Lung (tissue), 12 donors: Measurements from ENCODE around the gene RARA. TPM values are rescaled to one million over a fixed set of nuclear protein-coding genes. Genes with fewer than 3 reads are reported as not detected.

Source experiments
- ATAC-seq: fragments of 200-7000 bp; cut with Tn5 transposase; one replicate; pipeline ENCODE4 v1.9.1; 2020; ENCODE audit warnings: moderate number of reproducible peaks; ENCODE audit not compliant: insufficient read depth, low FRiP score
- DNase-seq, 3 donors: peaks; one replicate each; pipeline ENCODE4 v3.0.0-alpha.2; 2013 to 2017
- H3K27ac ChIP-seq, 2 donors: one replicate each; pipeline ENCODE4 v1.5.1; 2013; ENCODE audit warnings: mild to moderate bottlenecking in 2 of 2, moderate library complexity in 2 of 2, control low read depth in 1 of 2, inconsistent platforms in 1 of 2, low read depth in 1 of 2, low read length in 1 of 2
- H3K27me3 ChIP-seq, 3 donors: one replicate each; pipeline ENCODE4 v1.5.1; 2013; ENCODE audit warnings: low read length in 2 of 3; ENCODE audit not compliant: control insufficient read depth in 3 of 3, insufficient read depth in 3 of 3
- H3K36me3 ChIP-seq, 4 donors: one replicate each; pipeline ENCODE4 v1.5.1; 2013; ENCODE audit warnings: low read length in 4 of 4, mild to moderate bottlenecking in 1 of 4, moderate library complexity in 1 of 4; ENCODE audit not compliant: control insufficient read depth in 4 of 4, insufficient read depth in 4 of 4
- H3K4me1 ChIP-seq, 5 donors: one replicate each; pipeline ENCODE4 v1.5.1; 2013; ENCODE audit warnings: low read length in 5 of 5, mild to moderate bottlenecking in 2 of 5, moderate library complexity in 1 of 5; ENCODE audit not compliant: control insufficient read depth in 5 of 5, insufficient read depth in 5 of 5
- H3K4me3 ChIP-seq: one replicate; pipeline ENCODE4 v1.5.1; 2013; ENCODE audit warnings: mild to moderate bottlenecking, control low read depth, moderate library complexity
- H3K9ac ChIP-seq, 2 donors: one replicate each; pipeline ENCODE4 v1.5.1; 2013; ENCODE audit warnings: low read length in 2 of 2, control low read depth in 1 of 2; ENCODE audit not compliant: insufficient read depth in 1 of 2
- H3K9me3 ChIP-seq, 4 donors: one replicate each; pipeline ENCODE4 v1.5.1; 2013; ENCODE audit warnings: low read length in 3 of 4, mild to moderate bottlenecking in 1 of 4, moderate library complexity in 1 of 4; ENCODE audit not compliant: control insufficient read depth in 4 of 4, insufficient read depth in 3 of 4
- CTCF ChIP-seq: IDR thresholded peaks from 2 replicates; pipeline ENCODE4 v1.5.1; 2012; ENCODE audit warnings: mild to moderate bottlenecking; ENCODE audit errors: control extremely low read depth, extremely low read depth
- WGBS, 2 donors: extraction: QIAGEN DNeasy Blood & Tissue Kit; methylation state at CpG; one replicate each; pipeline ENCODE4 v1.1.7; 2013; 5-methylcytosine and 5-hydroxymethylcytosine counted together
- polyA plus RNA-seq, 2 donors: library from polyadenylated mRNA; stranded (reverse); fragments of 200-250 nt; gene quantifications; one replicate each; pipeline ENCODE4 v1.2.1, GENCODE V29; 2013
- total RNA-seq, 2 donors: library from RNA; depleted of rRNA in 1 of 2; stranded (reverse); fragments of >200 nt in 1 of 2; gene quantifications; one replicate each; pipeline ENCODE4 v1.2.1, GENCODE V29; 2014 to 2021
- donor health status: control.
- donor health status: control.
- donor health status: Bipolar disorder and iron deficiency.
- donor health status: healthy.
- donor health status: DM: yes; HTN: yes; CAD: no.

Gene RARA
- total and polyA plus RNA-seq, 4 donors: 36.4 to 75.3 (median 50.8) TPM

- 94 to 95% methylated on average over 21 of the region's 21 CpGs for WGBS, 2 donors
- H3K27ac ChIP-seq: no peak overlapping the region
- H3K9me3 ChIP-seq: no peaks in the 10 kb centered on the region
- DNase-seq: no peak
- H3K9ac ChIP-seq: no peak overlapping the region
- no peaks in the 10 kb centered on the region for H3K27me3 ChIP-seq
- H3K4me3 ChIP-seq: no peak overlapping the region
- H3K4me1 ChIP-seq: no peaks in the 10 kb centered on the region
- TF ChIP-seq CTCF: no peak
- ATAC-seq: no peak
- H3K36me3 ChIP-seq: peaks cover 24 to 40% (median 34%) of the 10 kb centered on the region in 4 donors
Observed at GRCh38 chr17:40264458-40265185, 44.4 kb upstream of the RARA start.

- H3K27ac ChIP-seq: no peak overlapping the region
- no peaks in the 10 kb centered on the region for H3K4me1 ChIP-seq
- H3K9ac ChIP-seq: no peak overlapping the region
- H3K27me3 ChIP-seq: no peaks in the 10 kb centered on the region
- H3K36me3 ChIP-seq: peaks cover 23 to 39% (median 33%) of the 10 kb centered on the region in 4 donors
- DNase-seq: no peak
- no peak for ATAC-seq
- TF ChIP-seq CTCF: no peak
- no peaks in the 10 kb centered on the region for H3K9me3 ChIP-seq
- no peak overlapping the region for H3K4me3 ChIP-seq
- WGBS, 2 donors: 94 to 97% methylated on average over 5 of the region's 5 CpGs
Observed at GRCh38 chr17:40265337-40265736, 43.6 kb upstream of the RARA start.

- no peak overlapping the region for H3K27ac ChIP-seq
- no peak overlapping the region for H3K9ac ChIP-seq
- H3K27me3 ChIP-seq: no peaks in the 10 kb centered on the region
- TF ChIP-seq CTCF: no peak
- WGBS, 2 donors: 91 to 93% methylated on average over 6 of the region's 6 CpGs
- no peak overlapping the region for H3K4me3 ChIP-seq
- ATAC-seq (no peak), DNase-seq (no peak)
- peaks cover 23 to 37% (median 28%) of the 10 kb centered on the region in 4 donors for H3K36me3 ChIP-seq
- no peaks in the 10 kb centered on the region for H3K4me1 ChIP-seq
- no peaks in the 10 kb centered on the region for H3K9me3 ChIP-seq
Observed at GRCh38 chr17:40266882-40267281, 42.1 kb upstream of the RARA start.
